OCI-LY7 (cell line): ENCODE measurements around the gene NRP1. TPM values are rescaled to one million over a fixed set of nuclear protein-coding genes. Genes with fewer than 3 reads are reported as not detected.

Experiments used
- BruUV-seq: library from RNA; stranded (reverse); fragments of 400-500 nt; replicated peaks from 2 replicates; lab custom pipeline; 2021; lab: Mats Ljungman, UMichigan
- CTCF ChIA-PET: fragments of 300-600 bp; sonication (Branson Sonifier 250); formaldehyde crosslinking; loops from one replicate; lab custom pipeline; 2022; ENCODE audit warnings: antibody characterized with exemption; ENCODE audit not compliant: unreplicated experiment; lab: Charles Lee
- POLR2A ChIA-PET: fragments of 300-600 bp; sonication (Branson Sonifier 250); formaldehyde crosslinking; loops from one replicate; lab custom pipeline; 2022; ENCODE audit warnings: antibody characterized with exemption; lab: Charles Lee
- DNase-seq: peaks from one replicate; pipeline ENCODE4 v3.0.0-alpha.2; 2015; ENCODE audit warnings: low spot score
- H2AFZ ChIP-seq: fragments of 200-600 bp; sonication (generic), shearing (Covaris generic); 2 replicates; pipeline ENCODE4 v1.6.1; 2014; ENCODE audit warnings: mild to moderate bottlenecking, antibody characterized with exemption, low read length, moderate library complexity
- H3K27ac ChIP-seq: fragments of 200-600 bp; sonication (generic); 2 replicates; pipeline ENCODE4 v1.5.1; 2014; ENCODE audit warnings: mixed run types, low read depth, mild to moderate bottlenecking, moderate library complexity, low read length, inconsistent platforms; ENCODE audit not compliant: poor library complexity, severe bottlenecking
- H3K36me3 ChIP-seq: fragments of 200-600 bp; sonication (generic); 2 replicates; pipeline ENCODE4 v1.6.1; 2014; ENCODE audit warnings: mild to moderate bottlenecking, antibody characterized with exemption, low read length, moderate library complexity, mixed read lengths; ENCODE audit not compliant: insufficient read depth
- H3K4me1 ChIP-seq: fragments of 200-600 bp; sonication (generic); 2 replicates; pipeline ENCODE4 v1.5.1; 2014; ENCODE audit warnings: mild to moderate bottlenecking, low read length; ENCODE audit not compliant: insufficient read depth, poor library complexity, severe bottlenecking
- H3K4me2 ChIP-seq: fragments of 200-600 bp; sonication (generic); 2 replicates; pipeline ENCODE4 v1.6.1; 2014; ENCODE audit warnings: mild to moderate bottlenecking, low read length
- H3K4me3 ChIP-seq: fragments of 200-600 bp; sonication (generic); 2 replicates; pipeline ENCODE4 v1.5.1; 2014; ENCODE audit warnings: mild to moderate bottlenecking, low read depth, low read length; ENCODE audit not compliant: poor library complexity, severe bottlenecking
- H3K79me2 ChIP-seq: fragments of 200-600 bp; sonication (generic); 2 replicates; pipeline ENCODE4 v1.6.1; 2016; ENCODE audit warnings: low read depth, mild to moderate bottlenecking, low read length, moderate library complexity, mixed read lengths; ENCODE audit not compliant: insufficient read depth
- H3K9me2 ChIP-seq: fragments of 200-600 bp; sonication (generic); 2 replicates; pipeline ENCODE4 v1.6.1; 2016; ENCODE audit warnings: mild to moderate bottlenecking, low read length, mixed read lengths; ENCODE audit not compliant: insufficient read depth
- H3K9me3 ChIP-seq: fragments of 200-600 bp; sonication (generic); 2 replicates; pipeline ENCODE4 v1.6.1; 2014; ENCODE audit warnings: mild to moderate bottlenecking, mixed run types, low read length, mixed read lengths
- H4K20me1 ChIP-seq: fragments of 200-600 bp; sonication (generic); 2 replicates; pipeline ENCODE4 v1.6.1; 2014; ENCODE audit warnings: mild to moderate bottlenecking, antibody characterized with exemption, low read length, moderate library complexity, mixed read lengths; ENCODE audit not compliant: insufficient read depth
- EZH2phosphoT487 ChIP-seq: fragments of 200-600 bp; sonication (generic); IDR thresholded peaks from 2 replicates; pipeline ENCODE4 v1.6.1; 2018; ENCODE audit warnings: low read depth, borderline replicate concordance, mild to moderate bottlenecking, mixed run types, antibody characterized with exemption, low read length, moderate library complexity, mixed read lengths
- intact Hi-C: fragments of 100-400 bp; cut with micrococcal nuclease; formaldehyde crosslinking; loops from one replicate; pipeline ENCODE4 v1.10.0; 2022; ENCODE audit not compliant: unreplicated experiment
- total RNA-seq, 2 experiments: library from RNA; depleted of rRNA in 1 of 2; stranded (reverse); fragments of >200 nt in 1 of 2; shearing (Covaris generic) in 1 of 2; gene quantifications; 2 replicates each; pipeline ENCODE4 v1.2.3, GENCODE V29; 2014 to 2022
- TF ChIP-seq, protein P1 (sequence below): fragments of 200-600 bp; sonication (generic); conservative IDR thresholded peaks from 2 replicates; pipeline ENCODE4 v1.5.1; 2014; ENCODE audit warnings: mild to moderate bottlenecking, antibody characterized with exemption, low read length, moderate library complexity, mixed read lengths

NRP1 gene
- total RNA-seq, 2 experiments from 2014 or later, result not detected

DNA sequence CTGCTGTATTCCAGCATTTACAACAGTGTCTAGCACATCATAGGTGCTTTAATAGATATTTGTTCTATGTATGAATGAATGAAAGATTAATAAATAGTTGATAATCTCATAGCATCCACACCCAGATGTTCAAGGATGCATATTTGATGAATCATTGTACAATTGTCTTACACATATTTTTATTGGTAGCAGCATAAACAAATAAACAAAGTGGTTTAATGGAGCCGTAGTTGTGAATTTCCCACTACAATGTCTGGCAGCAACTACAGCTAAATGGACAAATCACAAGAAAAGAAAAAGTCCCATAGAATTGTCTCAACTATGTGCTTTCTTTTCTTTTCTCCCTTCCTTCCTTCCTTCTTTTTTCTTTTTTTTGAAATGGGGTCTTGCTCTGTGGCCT lies 150.8 kb downstream of the NRP1 start:
- no peak overlapping the region for H3K27ac ChIP-seq
- no peak overlapping the region for H2AFZ ChIP-seq
- H3K4me1 ChIP-seq, result no peaks in the 10 kb centered on the region
- H3K36me3 ChIP-seq, result no peaks in the 10 kb centered on the region
- ChIA-PET CTCF (interaction anchor here (0.6 kb wide), 1 partner anchor 9 kb away, joined by 3 read pairs; no protein-coding TSS in a partner anchor), POLR2A (interaction anchor here (0.7 kb wide), 1 partner anchor 252 kb away, joined by 3 read pairs; no protein-coding TSS in a partner anchor)
- H3K9me3 ChIP-seq, result no peaks in the 10 kb centered on the region
- BruUV-seq, result no TSS peak
- intact Hi-C loops, result no loop called here
- H3K9me2 ChIP-seq, result no peaks in the 10 kb centered on the region
- H4K20me1 ChIP-seq, result no peaks in the 10 kb centered on the region
- TF ChIP-seq, protein P1, sequence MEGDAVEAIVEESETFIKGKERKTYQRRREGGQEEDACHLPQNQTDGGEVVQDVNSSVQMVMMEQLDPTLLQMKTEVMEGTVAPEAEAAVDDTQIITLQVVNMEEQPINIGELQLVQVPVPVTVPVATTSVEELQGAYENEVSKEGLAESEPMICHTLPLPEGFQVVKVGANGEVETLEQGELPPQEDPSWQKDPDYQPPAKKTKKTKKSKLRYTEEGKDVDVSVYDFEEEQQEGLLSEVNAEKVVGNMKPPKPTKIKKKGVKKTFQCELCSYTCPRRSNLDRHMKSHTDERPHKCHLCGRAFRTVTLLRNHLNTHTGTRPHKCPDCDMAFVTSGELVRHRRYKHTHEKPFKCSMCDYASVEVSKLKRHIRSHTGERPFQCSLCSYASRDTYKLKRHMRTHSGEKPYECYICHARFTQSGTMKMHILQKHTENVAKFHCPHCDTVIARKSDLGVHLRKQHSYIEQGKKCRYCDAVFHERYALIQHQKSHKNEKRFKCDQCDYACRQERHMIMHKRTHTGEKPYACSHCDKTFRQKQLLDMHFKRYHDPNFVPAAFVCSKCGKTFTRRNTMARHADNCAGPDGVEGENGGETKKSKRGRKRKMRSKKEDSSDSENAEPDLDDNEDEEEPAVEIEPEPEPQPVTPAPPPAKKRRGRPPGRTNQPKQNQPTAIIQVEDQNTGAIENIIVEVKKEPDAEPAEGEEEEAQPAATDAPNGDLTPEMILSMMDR, result no peak
- TF ChIP-seq EZH2phosphoT487, result no peak
- no peaks in the 10 kb centered on the region for H3K79me2 ChIP-seq
- H3K4me3 ChIP-seq, result no peak overlapping the region
- H3K4me2 ChIP-seq, result no peak overlapping the region
- no peak for DNase-seq

DNA sequence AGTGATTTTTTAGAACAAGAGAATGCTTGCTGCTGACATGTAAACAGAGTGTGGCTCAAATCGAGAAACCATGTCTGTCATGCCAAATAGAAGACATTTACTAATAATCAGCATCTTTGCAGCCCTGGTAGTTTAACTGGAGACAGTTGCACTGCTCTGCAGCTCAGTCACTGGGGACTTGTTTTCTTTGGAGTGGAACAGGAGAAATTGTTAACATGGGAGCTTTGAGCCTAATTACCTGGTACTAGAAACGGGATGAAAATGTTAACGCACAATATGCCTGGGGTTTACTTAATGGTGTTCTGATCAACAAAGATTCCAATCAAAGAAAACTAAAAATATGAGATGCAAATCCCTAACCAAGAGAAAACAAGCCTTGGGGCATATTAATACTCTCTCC lies 153.5 kb downstream of the NRP1 start:
- POLR2A ChIA-PET, result no interaction called here
- no peak overlapping the region for H3K4me3 ChIP-seq
- intact Hi-C loops, result no loop called here
- no peaks in the 10 kb centered on the region for H3K9me2 ChIP-seq
- H3K27ac ChIP-seq, result no peak overlapping the region
- no peaks in the 10 kb centered on the region for H3K9me3 ChIP-seq
- H3K79me2 ChIP-seq, result no peaks in the 10 kb centered on the region
- no peak overlapping the region for H2AFZ ChIP-seq
- CTCF ChIA-PET, result no interaction called here
- H3K36me3 ChIP-seq, result no peaks in the 10 kb centered on the region
- TF ChIP-seq EZH2phosphoT487, result no peak
- TF ChIP-seq, protein P1, result no peak
- no peak overlapping the region for H3K4me2 ChIP-seq
- BruUV-seq, result no TSS peak
- H4K20me1 ChIP-seq, result no peaks in the 10 kb centered on the region
- DNase-seq, result no peak
- H3K4me1 ChIP-seq, result no peaks in the 10 kb centered on the region

DNA sequence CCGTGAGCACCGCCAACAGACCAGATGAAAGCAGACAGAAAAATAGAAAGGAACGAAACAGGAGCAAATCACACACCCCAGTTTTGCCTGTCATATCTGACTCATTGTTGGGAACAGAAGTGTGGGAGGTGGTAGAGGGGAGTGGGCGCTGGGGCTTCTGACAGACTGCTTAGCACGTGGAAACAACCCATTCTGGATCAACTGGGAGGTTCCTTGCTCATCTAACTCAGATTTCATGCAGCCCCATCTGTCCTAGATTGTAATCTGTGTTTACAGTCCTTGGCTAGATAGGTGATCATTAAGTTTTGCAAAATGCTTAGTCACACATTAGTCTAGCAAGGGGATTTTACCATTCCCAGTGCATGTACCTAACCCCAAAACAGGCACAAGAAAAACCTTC lies 154.1 kb downstream of the NRP1 start:
- POLR2A ChIA-PET, result no interaction called here
- Histone ChIP-seq H3K27ac (no peak overlapping the region), H3K9me3 (no peaks in the 10 kb centered on the region), H3K9me2 (no peaks in the 10 kb centered on the region), H3K36me3 (no peaks in the 10 kb centered on the region), H2AFZ (no peak overlapping the region), H3K4me3 (no peak overlapping the region), H3K4me2 (no peak overlapping the region), H3K4me1 (no peaks in the 10 kb centered on the region), H3K79me2 (no peaks in the 10 kb centered on the region), H4K20me1 (no peaks in the 10 kb centered on the region)
- TF ChIP-seq, protein P1, result no peak
- TF ChIP-seq EZH2phosphoT487, result no peak
- intact Hi-C loops, result no loop called here
- CTCF ChIA-PET, result no interaction called here
- no TSS peak for BruUV-seq
- no peak for DNase-seq
